ENCODE results near the gene UVRAG. TPM values are rescaled to one million over a fixed set of nuclear protein-coding genes. Genes with fewer than 3 reads are reported as not detected.

Gene UVRAG
- total and polyA plus RNA-seq, 2 of the 13 experiments (the other 11 are each of a cell fraction or from before 2014, with no cell fraction given): 9.7 to 17.3 TPM

- Histone ChIP-seq H3K36me3 (replicated peaks in 1 of 2; ENCODE audit: control insufficient read depth in 1 of 2, insufficient read depth in 2 of 2, low read length in 2 of 2) (0 out of 5 replicates have a peak, but pooled peaks cover 0 to 3% of the 10 kb centered on the region in 2 experiments), H3K4me2 (ENCODE audit: low read depth, low read length) (no peak overlapping the region), H3K27ac (ENCODE audit: extremely low read length, insufficient read depth, low read length) (no peak overlapping the region), H3K4me3 (replicated peaks in 1 of 3; ENCODE audit: insufficient read depth in 1 of 3, low read depth in 2 of 3, low read length in 3 of 3) (no peak overlapping the region), H4K20me1 (ENCODE audit: insufficient read depth, low read length) (no peaks in the 10 kb centered on the region), H3K79me2 (ENCODE audit: insufficient read depth, low read length) (no peaks in the 10 kb centered on the region), H3K27me3 (ENCODE audit: control insufficient read depth in 1 of 2, insufficient read depth in 2 of 2, low read length in 2 of 2) (no peaks in the 10 kb centered on the region), H3K9ac (ENCODE audit: insufficient read depth, low read depth, low read length) (no peak overlapping the region), H3K4me1 (ENCODE audit: insufficient read depth, low read length) (no peaks in the 10 kb centered on the region), H3K9me3 (ENCODE audit: low read length) (peaks cover 3% of the 10 kb centered on the region; the same call in 1 of the 2 replicates), H2AFZ (ENCODE audit: low read length) (no peak overlapping the region)
- CTCF ChIA-PET (ENCODE audit: low intra/inter-chr PET ratio, low total read pairs): no interaction called here
- in situ Hi-C loops (cut with HindIII; ENCODE audit: extremely low pct_ligation_motif_present, low pct_unique_long_range_greater_than_20kb) (no loop called here), intact Hi-C loops (cut with micrococcal nuclease; ENCODE audit: unreplicated experiment) (no loop called here)
- POLR2A ChIA-PET: no interaction called here
- TF ChIP-seq ZNF629 (CRISPR knock-in tag; conservative IDR thresholded peaks at IDR 0.05): peak; percentile 56
- no peak for TF ChIP-seq RBM22 (optimal IDR thresholded peaks at IDR 0.05; ENCODE audit: low read length)
- TF ChIP-seq ZSCAN12 (CRISPR knock-in tag; IDR thresholded peaks at IDR 0.05): no peak
- no peak for TF ChIP-seq SRY (CRISPR knock-in tag; IDR thresholded peaks at IDR 0.05)
- TF ChIP-seq ZNF746 (CRISPR knock-in tag; IDR thresholded peaks at IDR 0.05): no peak
- no peak for TF ChIP-seq ADNP (CRISPR knock-in tag; IDR thresholded peaks at IDR 0.05)
- FAIRE-seq: no peak
- ATAC-seq: no peak
- DNase-seq (ENCODE audit: low spot score): no peak
- 90% methylated on average over 1 of the region's 1 CpG for WGBS (ENCODE audit: low lambda C conversion rate)
- no TSS peak for BruUV-seq (replicated peaks)
These were observed 181.8 kb downstream of the UVRAG start for GRCh38 chr11:75996523-75997442.

DNA sequence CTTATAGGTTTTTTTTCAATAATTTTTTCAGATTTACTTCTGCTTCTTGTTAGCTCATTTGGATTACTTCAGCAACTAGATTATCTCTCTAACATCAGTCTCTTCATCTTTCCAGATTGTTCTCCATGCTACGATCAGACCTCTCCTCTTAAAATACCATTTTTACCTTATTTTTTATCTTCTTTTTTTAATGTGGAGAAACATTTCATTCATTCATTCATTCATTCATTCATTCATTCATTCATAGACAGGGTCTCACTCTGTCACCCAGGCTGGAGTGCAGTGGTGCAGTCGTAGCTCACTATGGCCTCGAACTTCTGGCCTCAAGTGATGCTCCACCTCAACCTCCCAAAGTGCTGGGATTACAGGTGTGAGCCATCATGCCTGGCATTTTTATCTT, 189.4 kb downstream of the UVRAG start:
- Histone ChIP-seq H3K4me2 (ENCODE audit: low read depth, low read length) (no peak overlapping the region), H3K79me2 (ENCODE audit: insufficient read depth, low read length) (no peaks in the 10 kb centered on the region), H3K36me3 (replicated peaks in 1 of 2; ENCODE audit: control insufficient read depth in 1 of 2, insufficient read depth in 2 of 2, low read length in 2 of 2) (peaks cover 6 to 36% of the 10 kb centered on the region in 2 experiments), H3K27me3 (ENCODE audit: control insufficient read depth in 1 of 2, insufficient read depth in 2 of 2, low read length in 2 of 2) (no peaks in the 10 kb centered on the region), H3K9me3 (ENCODE audit: low read length) (peaks cover 3% of the 10 kb centered on the region; the same call in 1 of the 2 replicates), H3K27ac (ENCODE audit: extremely low read length, insufficient read depth, low read length) (no peak overlapping the region), H2AFZ (ENCODE audit: low read length) (no peak overlapping the region), H3K4me1 (ENCODE audit: insufficient read depth, low read length) (no peaks in the 10 kb centered on the region), H4K20me1 (ENCODE audit: insufficient read depth, low read length) (no peaks in the 10 kb centered on the region), H3K9ac (ENCODE audit: insufficient read depth, low read depth, low read length) (no peak overlapping the region), H3K4me3 (replicated peaks in 1 of 3; ENCODE audit: insufficient read depth in 1 of 3, low read depth in 2 of 3, low read length in 3 of 3) (no peak overlapping the region)
- TF ChIP-seq HNRNPH1 (optimal IDR thresholded peaks at IDR 0.05; ENCODE audit: low read depth, low read length) (no peak), KMT2A (CRISPR knock-in tag; IDR thresholded peaks at IDR 0.05) (no peak), PCBP1 (IDR thresholded peaks at IDR 0.05; ENCODE audit: borderline replicate concordance, low read depth, low read length) (no peak), MBD4 (IDR thresholded peaks at IDR 0.05; ENCODE audit: borderline replicate concordance, low read length) (no peak), ZNF24 (IDR thresholded peaks at IDR 0.05) (0 out of 2 replicates have a peak, but pooled peaks have one; percentile 12), ZNF567 (CRISPR knock-in tag; IDR thresholded peaks at IDR 0.05; ENCODE audit: borderline replicate concordance) (no peak)
- TF ChIP-seq, protein P1, sequence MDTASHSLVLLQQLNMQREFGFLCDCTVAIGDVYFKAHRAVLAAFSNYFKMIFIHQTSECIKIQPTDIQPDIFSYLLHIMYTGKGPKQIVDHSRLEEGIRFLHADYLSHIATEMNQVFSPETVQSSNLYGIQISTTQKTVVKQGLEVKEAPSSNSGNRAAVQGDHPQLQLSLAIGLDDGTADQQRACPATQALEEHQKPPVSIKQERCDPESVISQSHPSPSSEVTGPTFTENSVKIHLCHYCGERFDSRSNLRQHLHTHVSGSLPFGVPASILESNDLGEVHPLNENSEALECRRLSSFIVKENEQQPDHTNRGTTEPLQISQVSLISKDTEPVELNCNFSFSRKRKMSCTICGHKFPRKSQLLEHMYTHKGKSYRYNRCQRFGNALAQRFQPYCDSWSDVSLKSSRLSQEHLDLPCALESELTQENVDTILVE (CRISPR knock-in tag; IDR thresholded peaks at IDR 0.05): no peak
- intact Hi-C loops (cut with micrococcal nuclease; ENCODE audit: unreplicated experiment): no loop called here
- DNase-seq (ENCODE audit: low spot score) (no peak), ATAC-seq (no peak), FAIRE-seq (no peak)
- 98% methylated on average over 3 of the region's 3 CpGs for WGBS (ENCODE audit: low lambda C conversion rate)
- no TSS peak for BruUV-seq (replicated peaks)
- CTCF ChIA-PET (ENCODE audit: low intra/inter-chr PET ratio, low total read pairs): no interaction called here
- in situ Hi-C loops (cut with HindIII; ENCODE audit: extremely low pct_ligation_motif_present, low pct_unique_long_range_greater_than_20kb): no loop called here
- POLR2A ChIA-PET: no interaction called here

Measured in HepG2 (cell line).